Left renal pelvis (tissue), 4 donors: ENCODE results near the gene SCNN1A. TPM values are rescaled to one million over a fixed set of nuclear protein-coding genes. Genes with fewer than 3 reads are reported as not detected.

Source experiments
- DNase-seq, 4 donors: peaks; one replicate each; pipeline ENCODE4 v3.0.0-alpha.2; 2013; ENCODE audit warnings: low read depth in 4 of 4, low spot score in 3 of 4
- polyA plus RNA-seq, 4 donors: library from polyadenylated mRNA; unstranded; fragments of 120-200 nt; gene quantifications; one replicate each; pipeline ENCODE4 v1.2.1, GENCODE V29; 2013; ENCODE audit not compliant: insufficient read length in 4 of 4

The SCNN1A gene
- polyA plus RNA-seq, 4 donors: 12.6 to 77.8 (median 68.9) TPM

DNA sequence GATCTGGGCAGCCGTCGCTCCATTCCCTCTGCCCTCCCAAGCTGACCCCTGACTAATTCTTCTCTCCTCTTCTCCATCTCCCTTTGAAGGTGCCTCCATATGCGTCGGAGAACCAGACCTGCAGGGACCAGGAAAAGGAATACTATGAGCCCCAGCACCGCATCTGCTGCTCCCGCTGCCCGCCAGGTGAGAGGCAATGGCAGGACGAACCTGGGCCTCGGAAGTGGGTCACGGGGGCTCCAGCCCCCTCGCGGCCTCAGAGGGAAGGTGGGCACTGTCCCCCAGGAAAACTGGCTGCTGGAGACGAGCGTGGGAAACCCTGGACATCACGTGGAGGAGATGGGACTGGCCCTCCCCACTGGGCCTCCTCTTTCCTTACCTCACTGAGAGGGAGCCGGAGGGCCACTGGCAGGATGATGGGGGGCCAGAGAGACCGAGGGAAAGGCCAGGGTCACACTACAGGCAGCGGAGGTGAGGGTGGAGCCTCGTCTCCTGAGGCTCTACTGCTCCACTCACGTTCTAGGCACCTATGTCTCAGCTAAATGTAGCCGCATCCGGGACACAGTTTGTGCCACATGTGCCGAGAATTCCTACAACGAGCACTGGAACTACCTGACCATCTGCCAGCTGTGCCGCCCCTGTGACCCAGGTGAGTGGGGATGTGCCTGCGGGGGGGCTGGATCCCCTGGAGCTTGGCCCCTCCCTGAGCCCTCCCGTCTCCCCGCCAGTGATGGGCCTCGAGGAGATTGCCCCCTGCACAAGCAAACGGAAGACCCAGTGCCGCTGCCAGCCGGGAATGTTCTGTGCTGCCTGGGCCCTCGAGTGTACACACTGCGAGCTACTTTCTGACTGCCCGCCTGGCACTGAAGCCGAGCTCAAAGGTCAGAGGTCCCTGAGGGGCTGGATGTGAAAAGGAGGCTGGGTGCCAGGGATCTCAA is 9.4 kb upstream of the SCNN1A start:
- DNase-seq: no peak

DNA sequence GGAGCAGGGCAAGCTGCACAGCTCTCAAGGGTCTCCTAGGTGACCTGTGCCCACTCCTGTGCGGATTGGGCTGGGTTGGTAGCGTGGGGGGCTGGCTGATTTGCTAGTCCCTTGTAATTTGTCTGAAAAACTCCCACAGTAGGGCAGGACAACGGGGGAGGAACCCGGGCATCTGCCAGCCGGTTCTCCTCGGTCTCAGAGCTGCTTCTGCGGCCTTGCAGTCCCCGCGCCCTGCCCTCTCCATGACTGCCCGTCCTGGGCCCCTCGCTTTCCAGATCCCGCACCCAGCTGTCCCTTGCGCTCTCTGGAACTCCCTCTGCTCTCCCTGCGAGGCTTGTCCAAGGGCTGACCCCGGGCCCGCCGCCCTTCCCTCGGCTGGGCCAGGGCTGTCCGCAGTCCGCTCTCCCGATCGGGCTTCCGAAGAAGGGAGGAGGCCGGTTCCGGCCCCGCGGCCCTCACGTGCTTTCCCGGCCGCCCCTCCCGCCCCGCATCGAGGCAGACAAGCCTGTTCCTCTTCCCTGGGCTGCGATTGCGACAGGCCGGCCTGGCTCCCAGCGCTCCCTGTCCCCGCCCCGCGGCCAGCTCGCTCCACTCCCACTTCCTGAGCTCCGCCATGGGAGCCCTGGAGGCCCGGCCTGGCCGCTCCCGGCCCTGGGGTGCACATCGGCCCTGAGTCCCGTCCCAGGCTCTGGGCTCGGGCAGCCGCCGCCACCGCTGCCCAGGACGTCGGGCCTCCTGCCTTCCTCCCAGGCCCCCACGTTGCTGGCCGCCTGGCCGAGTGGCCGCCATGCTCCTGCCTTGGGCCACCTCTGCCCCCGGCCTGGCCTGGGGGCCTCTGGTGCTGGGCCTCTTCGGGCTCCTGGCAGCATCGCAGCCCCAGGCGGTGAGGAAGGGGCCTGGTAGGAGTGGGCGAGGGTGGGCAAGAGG is 8.5 kb upstream of the SCNN1A start, which contains the start of gene LTBR:
Gene LTBR (plus strand): TSS at position 591 of the 927 bp plus-strand sequence. CDS start 197 bp downstream, at position 788.
- peak in 2 of 4 donors; percentile 64 to 74 for DNase-seq

- no peak for DNase-seq
Measured at GRCh38 chr12:6382982-6383381, 7.6 kb upstream of the SCNN1A start.

DNA sequence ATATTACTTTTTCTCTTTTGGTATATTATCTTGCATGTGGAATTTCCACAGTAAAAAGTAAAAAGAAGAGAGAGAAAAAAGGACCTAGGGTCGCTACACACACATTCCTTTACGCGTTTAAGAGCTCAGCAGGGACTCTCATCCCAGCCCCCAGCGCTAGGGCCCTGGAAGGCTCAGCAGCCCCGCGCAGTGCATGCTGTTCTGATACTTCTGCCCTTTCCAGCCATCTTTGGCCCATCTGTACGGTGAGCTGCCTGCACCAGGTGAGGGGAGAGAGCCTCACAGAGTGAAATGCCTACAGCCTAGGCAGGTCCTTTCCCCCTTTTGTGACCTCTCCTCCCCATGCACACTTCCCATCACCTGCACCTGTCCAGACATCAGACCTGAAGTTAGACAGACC is 7.0 kb upstream of the SCNN1A start:
- DNase-seq: no peak

- DNase-seq: no peak
Measured at GRCh38 chr12:6380141-6381121, 5.1 kb upstream of the SCNN1A start.

DNA sequence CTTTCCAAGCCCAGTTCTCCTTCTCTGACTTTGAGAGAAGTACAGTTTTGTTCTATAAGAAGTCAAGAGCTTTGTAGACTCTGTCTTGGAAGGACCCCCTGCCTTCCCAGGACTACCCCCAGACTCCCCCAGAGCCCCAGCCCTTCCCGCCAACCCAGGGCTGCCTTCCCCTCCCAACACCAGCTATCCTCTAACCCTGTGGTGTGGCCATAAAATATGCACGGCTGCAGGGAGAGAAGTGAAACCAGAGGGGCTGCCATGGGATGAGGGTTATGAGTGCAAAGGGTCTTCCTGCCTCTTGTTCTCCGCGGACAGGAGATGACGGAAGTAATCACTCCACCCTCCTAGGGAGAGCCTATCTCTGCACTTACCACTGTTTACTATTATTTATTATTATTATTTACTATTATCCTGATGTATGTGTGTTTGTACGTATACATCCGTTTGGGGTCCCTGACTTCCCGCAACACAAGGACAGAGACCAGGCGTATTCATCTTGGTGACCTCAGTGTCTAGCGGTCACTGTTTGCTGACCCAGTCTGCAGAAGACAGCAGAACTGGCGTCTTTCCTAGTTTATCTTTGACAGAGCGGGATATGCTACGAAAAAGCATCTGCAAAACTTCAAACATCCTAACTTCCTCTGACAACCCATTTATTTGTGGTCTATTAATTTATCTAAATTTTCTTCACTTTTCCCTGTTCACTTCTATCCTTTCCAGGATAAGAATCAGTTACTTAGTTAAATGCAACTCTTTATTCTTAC is 3.5 kb upstream of the SCNN1A start:
- DNase-seq: no peak

DNA sequence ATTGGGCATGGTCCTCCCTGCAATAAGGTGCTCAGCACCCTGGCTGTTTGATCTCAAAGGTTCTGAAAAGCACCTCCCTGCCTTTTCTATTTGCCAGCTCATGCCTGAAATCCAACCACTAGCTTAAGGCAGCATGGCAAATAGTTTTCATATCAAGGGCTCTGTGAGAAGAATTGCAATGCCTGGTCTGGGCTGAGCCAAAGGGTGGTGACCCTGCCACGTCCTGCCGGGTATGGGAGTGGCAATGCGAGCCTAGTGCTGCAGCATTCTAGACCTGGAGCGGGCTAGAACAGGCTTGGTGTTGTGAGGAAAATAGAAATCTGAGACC is 2.3 kb upstream of the SCNN1A start:
- DNase-seq: no peak

DNA sequence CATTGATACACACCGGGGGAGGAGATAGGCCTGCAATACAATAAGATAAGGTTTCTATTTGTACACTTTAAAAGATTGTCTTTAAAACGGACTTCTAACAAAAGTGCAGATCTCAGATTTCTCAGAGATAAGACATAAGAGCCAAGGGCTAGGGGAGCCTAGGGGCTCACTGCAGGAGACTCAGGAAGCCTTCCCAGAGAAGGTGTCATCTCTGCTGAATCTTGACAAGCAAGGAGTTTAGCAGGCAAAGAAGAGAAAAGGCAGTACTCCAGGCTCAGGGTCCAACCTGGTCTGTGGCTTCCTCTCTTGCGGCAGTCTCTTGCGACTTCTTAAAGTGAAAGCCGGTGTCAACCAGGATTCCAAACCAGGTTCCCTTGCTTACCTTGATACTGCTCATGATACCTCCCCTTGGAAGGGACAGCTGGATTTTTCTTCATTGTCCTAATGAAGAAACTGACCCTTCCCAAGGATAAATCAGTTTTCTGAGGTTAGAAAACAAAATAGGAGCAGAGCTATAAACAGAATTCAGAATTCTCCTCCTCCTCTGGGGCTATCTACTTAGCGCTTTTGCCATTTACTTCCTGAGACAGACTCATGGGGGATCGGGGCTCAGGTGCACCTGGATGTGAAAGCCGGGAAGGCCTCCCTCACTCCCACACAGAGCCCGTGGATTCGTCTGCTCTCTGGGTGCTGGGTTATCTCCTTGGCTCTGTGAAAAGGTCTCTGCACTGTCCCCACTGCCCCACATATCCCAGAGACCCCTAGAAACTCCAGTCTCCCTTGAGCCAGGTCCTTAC is 1.7 kb upstream of the SCNN1A start:
- DNase-seq: no peak

GRCh38 chr12:6376079-6376869 is 911 bp upstream of the SCNN1A start:
- no peak for DNase-seq

DNA sequence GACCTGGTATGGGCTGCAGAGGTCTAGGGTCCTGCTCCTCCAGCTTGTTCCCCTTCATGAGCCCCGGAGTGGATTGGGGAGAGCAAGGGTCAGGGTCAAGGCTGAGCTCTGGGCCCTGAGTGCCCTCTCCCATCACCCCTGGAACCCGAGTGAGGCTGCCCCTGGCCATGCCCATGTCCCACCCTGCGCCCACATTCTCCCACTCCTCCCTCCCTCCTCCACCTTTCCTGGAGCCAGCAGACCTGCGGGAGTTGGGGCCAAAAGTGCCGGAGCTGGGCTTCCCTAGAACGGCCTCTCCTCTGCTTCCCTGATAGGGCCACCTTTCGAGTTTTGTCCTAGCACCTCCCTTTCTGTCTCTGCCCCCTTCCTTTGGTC is 590 bp downstream of the SCNN1A start:
- DNase-seq: no peak

- no peak for DNase-seq
Measured at GRCh38 chr12:6374028-6374785, 1.2 kb downstream of the SCNN1A start.

- no peak for DNase-seq
Measured at GRCh38 chr12:6373022-6373787, 2.2 kb downstream of the SCNN1A start.

- DNase-seq: no peak
Measured at GRCh38 chr12:6372403-6373003, 2.9 kb downstream of the SCNN1A start.

DNA sequence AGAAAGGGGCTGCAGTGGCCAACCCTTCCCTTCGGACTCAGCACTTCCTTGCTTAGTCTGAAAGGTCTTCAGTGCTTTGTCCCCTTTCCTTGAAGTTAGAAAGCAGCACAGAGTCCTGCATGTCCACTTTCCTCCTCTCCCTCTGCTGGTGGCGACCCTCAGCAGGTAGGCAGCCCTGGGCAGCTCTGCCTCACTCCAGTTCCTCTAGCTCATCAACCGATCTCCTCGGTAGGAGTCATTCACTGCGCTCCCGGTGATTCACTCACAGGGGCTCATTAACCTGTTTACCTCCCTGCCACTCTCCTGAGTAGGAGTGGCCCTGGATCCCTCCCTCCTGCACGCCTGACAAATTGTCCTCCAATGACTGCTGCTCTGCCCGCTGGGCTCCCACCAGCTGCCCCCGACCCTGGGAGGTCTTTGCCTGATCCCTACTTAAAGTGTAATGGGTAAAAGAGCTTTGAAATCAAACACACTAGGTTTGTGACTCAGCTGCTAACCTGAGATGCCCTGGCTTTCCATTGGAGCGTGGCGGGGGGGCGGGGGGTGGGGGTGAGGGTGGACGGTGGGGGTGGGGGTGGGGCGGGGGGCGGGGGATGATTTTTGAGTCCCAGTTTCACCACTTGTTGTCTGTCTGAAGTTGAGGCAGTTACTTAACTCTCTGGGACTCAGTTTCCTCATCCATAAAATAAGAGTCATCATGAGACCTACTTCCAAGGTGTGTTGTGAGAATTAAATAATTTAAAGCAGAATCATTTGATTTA is 4.2 kb downstream of the SCNN1A start:
- DNase-seq: peak in 1 of 4 donors; percentile 80

DNA sequence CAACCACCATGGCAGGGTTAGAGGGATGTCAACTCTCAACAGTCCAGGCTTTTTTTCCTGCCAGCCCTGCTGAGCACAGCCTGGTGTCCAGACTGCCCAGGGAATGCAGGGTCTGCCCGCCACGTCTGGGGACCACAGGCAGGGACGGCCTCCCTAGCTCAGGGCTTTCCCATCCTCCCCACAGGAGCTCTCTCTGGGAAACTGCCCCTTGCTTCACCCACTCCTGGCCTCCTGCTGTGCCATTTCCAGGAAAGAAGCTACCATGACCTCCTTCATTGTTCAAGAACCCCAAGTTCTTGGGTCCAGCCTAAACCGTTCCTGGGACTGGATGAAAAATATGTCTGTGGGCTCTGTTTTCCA is 4.8 kb downstream of the SCNN1A start:
- no peak for DNase-seq
